NCI-H1105 (cell line): ENCODE data around the gene KRT3.

Experiments used
- DNase-seq: peaks from one replicate; lab custom pipeline; 2025; lab: John Stamatoyannopoulos, UW

The KRT3 gene

GRCh38 chr12:52827499-52828090 lies 31.7 kb upstream of the KRT3 start:
- DNase-seq: no peak

GRCh38 chr12:52826611-52827498 lies 30.9 kb upstream of the KRT3 start:
- DNase-seq: no peak

GRCh38 chr12:52825961-52826360 lies 30.0 kb upstream of the KRT3 start:
- no peak for DNase-seq

- DNase-seq: no peak
Measured at GRCh38 chr12:52824741-52825410, 29.0 kb upstream of the KRT3 start.

GRCh38 chr12:52823761-52824450 lies 28.0 kb upstream of the KRT3 start:
- DNase-seq: no peak

- DNase-seq: no peak
Measured at GRCh38 chr12:52822771-52823510, 27.0 kb upstream of the KRT3 start.

GRCh38 chr12:52821826-52822660 lies 26.1 kb upstream of the KRT3 start:
- no peak for DNase-seq

- no peak for DNase-seq
Measured at GRCh38 chr12:52821071-52821730, 25.3 kb upstream of the KRT3 start.

- DNase-seq: no peak
Measured at GRCh38 chr12:52820521-52820920, 24.6 kb upstream of the KRT3 start.

GRCh38 chr12:52819731-52820510 lies 24.0 kb upstream of the KRT3 start:
- no peak for DNase-seq

- DNase-seq: no peak
Measured at GRCh38 chr12:52818887-52819420, 23.0 kb upstream of the KRT3 start.

GRCh38 chr12:52818388-52818787 lies 22.5 kb upstream of the KRT3 start:
- DNase-seq: no peak

GRCh38 chr12:52817699-52818238 lies 21.9 kb upstream of the KRT3 start:
- DNase-seq: no peak

- no peak for DNase-seq
Measured at GRCh38 chr12:52817003-52817698, 21.2 kb upstream of the KRT3 start.

- no peak for DNase-seq
Measured at GRCh38 chr12:52815676-52816588, 20.0 kb upstream of the KRT3 start.

GRCh38 chr12:52815161-52815560 lies 19.2 kb upstream of the KRT3 start:
- DNase-seq: no peak

- no peak for DNase-seq
Measured at GRCh38 chr12:52814710-52815155, 18.8 kb upstream of the KRT3 start.
